H1 (cell line): ENCODE data around the gene BRME1. TPM values are rescaled to one million over a fixed set of nuclear protein-coding genes. Genes with fewer than 3 reads are reported as not detected.

Experiments used
- CTCF ChIA-PET: fragments of 300-600 bp; sonication (Branson Sonifier 250); formaldehyde crosslinking; loops from one replicate; lab custom pipeline; 2021; ENCODE audit not compliant: partially characterized antibody; lab: Charles Lee
- POLR2A ChIA-PET: fragments of 300-600 bp; sonication (Branson Sonifier 250); formaldehyde crosslinking; loops from one replicate; lab custom pipeline; 2021; ENCODE audit warnings: inconsistent platforms; ENCODE audit not compliant: partially characterized antibody; lab: Charles Lee
- DNase-seq, 2 experiments: peaks; one replicate each; pipeline versions ENCODE4 v3.0.0 to v3.0.0-alpha.2; 2010 to 2022; ENCODE audit warnings: low spot score in 2 of 2, low read depth in 1 of 2, mixed read lengths in 1 of 2
- FAIRE-seq: peaks from 2 replicates; lab custom pipeline; 2011; peaks lifted over from hg19 to GRCh38; lab: Jason Lieb, UNC
- H2AFZ ChIP-seq: 2 replicates; pipeline ENCODE4 v1.8.1; 2012; ENCODE audit warnings: low read length, inconsistent platforms
- H2AK5ac ChIP-seq: 2 replicates; pipeline ENCODE4 v1.6.1; 2013; ENCODE audit warnings: low read depth, low read length
- H2BK120ac ChIP-seq: replicated peaks from 2 replicates; pipeline ENCODE3; 2013; ENCODE audit warnings: low read depth, low read length, inconsistent platforms
- H2BK12ac ChIP-seq: 2 replicates; pipeline ENCODE4 v1.6.1; 2013; ENCODE audit warnings: low read depth, low read length
- H2BK15ac ChIP-seq: 2 replicates; pipeline ENCODE4 v1.6.1; 2013; ENCODE audit warnings: low read length
- H2BK20ac ChIP-seq: 2 replicates; pipeline ENCODE4 v1.6.1; 2013; ENCODE audit warnings: low read length
- H2BK5ac ChIP-seq: 2 replicates; pipeline ENCODE4 v1.6.1; 2013; ENCODE audit warnings: low read depth, low read length
- H3K14ac ChIP-seq: 2 replicates; pipeline ENCODE4 v1.6.1; 2013; ENCODE audit warnings: inconsistent platforms; ENCODE audit not compliant: insufficient read length
- H3K18ac ChIP-seq: 2 replicates; pipeline ENCODE4 v1.6.1; 2013; ENCODE audit warnings: low read length; ENCODE audit errors: extremely low read depth
- H3K23ac ChIP-seq: 2 replicates; pipeline ENCODE4 v1.6.1; 2013; ENCODE audit warnings: inconsistent platforms; ENCODE audit not compliant: insufficient read length
- H3K23me2 ChIP-seq: 2 replicates; pipeline ENCODE4 v1.6.1; 2013; ENCODE audit warnings: low read depth, low read length
- H3K27ac ChIP-seq: 2 replicates; pipeline ENCODE4 v1.6.1; 2011; ENCODE audit warnings: low read depth, low read length, inconsistent platforms
- H3K27me3 ChIP-seq, 4 experiments: replicated peaks in 1 of 4; 1 replicate in 1 of 4; 2 replicates in 3 of 4; pipeline versions ENCODE4 v1.6.1 to v1.8.1; 2011 to 2013; ENCODE audit warnings: low read length in 3 of 4, mild to moderate bottlenecking in 3 of 4, inconsistent platforms in 2 of 4, mixed read lengths in 2 of 4, moderate library complexity in 1 of 4; ENCODE audit not compliant: control insufficient read depth in 3 of 4, insufficient read depth in 3 of 4; ENCODE audit errors: extremely low read depth in 1 of 4
- H3K36me3 ChIP-seq, 4 experiments: 2 replicates each; pipeline versions ENCODE4 v1.6.1 to v1.8.1; 2011 to 2013; ENCODE audit warnings: mild to moderate bottlenecking in 4 of 4, low read length in 3 of 4, moderate library complexity in 2 of 4, control low read depth in 1 of 4, inconsistent platforms in 1 of 4; ENCODE audit not compliant: insufficient read depth in 4 of 4, control insufficient read depth in 2 of 4
- H3K4ac ChIP-seq: replicated peaks from 2 replicates; pipeline ENCODE3; 2013; ENCODE audit warnings: low read length, low read depth, mixed read lengths, inconsistent platforms; ENCODE audit not compliant: insufficient read length
- H3K4me1 ChIP-seq, 4 experiments: replicated peaks in 1 of 4; 1 replicate in 1 of 4; 2 replicates in 3 of 4; pipeline versions ENCODE4 v1.6.1 to v1.8.1; 2011 to 2013; ENCODE audit warnings: low read length in 3 of 4, inconsistent platforms in 2 of 4, mixed read lengths in 1 of 4; ENCODE audit not compliant: insufficient read depth in 4 of 4, control insufficient read depth in 3 of 4
- H3K4me2 ChIP-seq, 2 experiments: 2 replicates each; pipeline versions ENCODE4 v1.6.1 to v1.8.1; 2011 to 2013; ENCODE audit warnings: low read depth in 2 of 2, low read length in 2 of 2, control low read depth in 1 of 2, inconsistent platforms in 1 of 2, mild to moderate bottlenecking in 1 of 2; ENCODE audit not compliant: insufficient read depth in 1 of 2
- H3K4me3 ChIP-seq, 4 experiments: fragments of 200-600, 300-600 bp in 1 of 4; sonication (generic), shearing (Covaris generic), sonication (Bioruptor Twin) in 1 of 4; 2 replicates each; pipeline versions ENCODE4 v1.5.1 to v1.8.1; 2011 to 2016; ENCODE audit warnings: low read length in 4 of 4, low read depth in 3 of 4, control low read depth in 2 of 4, inconsistent platforms in 2 of 4, mild to moderate bottlenecking in 2 of 4, mixed read lengths in 1 of 4, moderate library complexity in 1 of 4; ENCODE audit not compliant: insufficient read depth in 2 of 4; ENCODE audit errors: extremely low read depth in 1 of 4
- H3K56ac ChIP-seq: replicated peaks from 2 replicates; pipeline ENCODE3; 2013; ENCODE audit warnings: low read depth, mild to moderate bottlenecking, mixed read lengths, low read length, inconsistent platforms; ENCODE audit not compliant: insufficient read length
- H3K79me1 ChIP-seq: 2 replicates; pipeline ENCODE4 v1.6.1; 2013; ENCODE audit warnings: low read depth, low read length, control low read depth
- H3K79me2 ChIP-seq, 2 experiments: 2 replicates each; pipeline versions ENCODE4 v1.6.1 to v1.8.1; 2012 to 2013; ENCODE audit warnings: low read length in 2 of 2, mild to moderate bottlenecking in 2 of 2, inconsistent platforms in 1 of 2; ENCODE audit not compliant: insufficient read depth in 2 of 2, control insufficient read depth in 1 of 2
- H3K9ac ChIP-seq, 4 experiments: replicated peaks in 1 of 4; 1 replicate in 1 of 4; 2 replicates in 3 of 4; pipeline versions ENCODE4 v1.6.1 to v1.8.1; 2011 to 2013; ENCODE audit warnings: low read depth in 3 of 4, low read length in 3 of 4, control low read depth in 2 of 4, mild to moderate bottlenecking in 2 of 4, moderate library complexity in 2 of 4, inconsistent platforms in 1 of 4; ENCODE audit errors: extremely low read depth in 1 of 4
- H3K9me3 ChIP-seq, 2 experiments: 2 replicates each; pipeline versions ENCODE4 v1.6.1 to v1.8.1; 2012 to 2013; ENCODE audit warnings: mild to moderate bottlenecking in 2 of 2, moderate library complexity in 2 of 2, control low read depth in 1 of 2, inconsistent platforms in 1 of 2, low read depth in 1 of 2, low read length in 1 of 2, mixed read lengths in 1 of 2; ENCODE audit not compliant: insufficient read depth in 2 of 2
- H4K20me1 ChIP-seq, 2 experiments: replicated peaks in 1 of 2; 2 replicates each; pipeline versions ENCODE3 to v1.8.1; 2011 to 2013; ENCODE audit warnings: inconsistent platforms in 2 of 2, low read length in 2 of 2, mild to moderate bottlenecking in 1 of 2; ENCODE audit not compliant: insufficient read depth in 2 of 2, control insufficient read depth in 1 of 2
- H4K5ac ChIP-seq: 2 replicates; pipeline ENCODE4 v1.6.1; 2013; ENCODE audit warnings: low read length, low read depth, mixed read lengths, inconsistent platforms; ENCODE audit not compliant: insufficient read length
- H4K8ac ChIP-seq: 2 replicates; pipeline ENCODE4 v1.8.0; 2013; ENCODE audit warnings: mild to moderate bottlenecking, moderate library complexity, low read length, inconsistent platforms; ENCODE audit not compliant: insufficient read depth; ENCODE audit errors: extremely low read depth
- H4K91ac ChIP-seq: replicated peaks from 2 replicates; pipeline ENCODE3; 2013; ENCODE audit warnings: low read length, mixed read lengths, inconsistent platforms; ENCODE audit not compliant: insufficient read length
- BACH1 ChIP-seq: IDR thresholded peaks from 2 replicates; pipeline ENCODE4 v1.6.1; 2012; ENCODE audit warnings: low read length, improper control_type of control experiment
- EP300 ChIP-seq, 2 experiments: IDR thresholded peaks; 1 replicate in 1 of 2; 2 replicates in 1 of 2; pipeline ENCODE4 v1.6.1; 2011 to 2012; ENCODE audit warnings: low read depth in 2 of 2, low read length in 2 of 2, mild to moderate bottlenecking in 2 of 2, borderline replicate concordance in 1 of 2, inconsistent platforms in 1 of 2, moderate library complexity in 1 of 2
- KDM5A ChIP-seq: fragments of 200-600 bp; IDR thresholded peaks from 2 replicates; pipeline ENCODE4 v1.7.1; 2012; ENCODE audit warnings: mild to moderate bottlenecking, low read length, inconsistent platforms, mixed read lengths
- MAFK ChIP-seq: IDR thresholded peaks from 2 replicates; pipeline ENCODE4 v1.6.1; 2012; ENCODE audit warnings: low read depth, mild to moderate bottlenecking, improper control_type of control experiment, low read length
- NRF1 ChIP-seq: IDR thresholded peaks from 2 replicates; pipeline ENCODE4 v1.6.1; 2011; ENCODE audit warnings: mild to moderate bottlenecking, low read depth, low read length, improper control_type of control experiment
- POLR2A ChIP-seq, 2 experiments: IDR thresholded peaks; 1 replicate in 1 of 2; 2 replicates in 1 of 2; pipeline ENCODE4 v1.6.1; 2011; ENCODE audit warnings: low read depth in 2 of 2, low read length in 2 of 2, mild to moderate bottlenecking in 2 of 2; ENCODE audit errors: control extremely low read depth in 1 of 2
- RFX5 ChIP-seq: IDR thresholded peaks from 2 replicates; pipeline ENCODE4 v1.6.1; 2011; ENCODE audit warnings: low read depth, low read length, improper control_type of control experiment, borderline replicate concordance
- RNF2 ChIP-seq: fragments of 200-900, 300-1000 bp; sonication (generic); IDR thresholded peaks from 2 replicates; pipeline ENCODE4 v1.7.1; 2016; ENCODE audit warnings: borderline replicate concordance, low read depth, mild to moderate bottlenecking, antibody characterized with exemption, low read length; ENCODE audit not compliant: poor library complexity, severe bottlenecking; ENCODE audit errors: missing control alignments
- SIN3A ChIP-seq, 2 experiments: IDR thresholded peaks in 1 of 2; conservative IDR thresholded peaks in 1 of 2; 2 replicates each; pipeline ENCODE4 v1.6.1; 2011 to 2012; ENCODE audit warnings: low read length in 2 of 2, improper control_type of control experiment in 1 of 2, low read depth in 1 of 2, mild to moderate bottlenecking in 1 of 2
- SIRT6 ChIP-seq: IDR thresholded peaks from one replicate; pipeline ENCODE4 v1.7.1; 2012; ENCODE audit warnings: low read length, inconsistent platforms
- SIX5 ChIP-seq: IDR thresholded peaks from 2 replicates; pipeline ENCODE4 v1.6.1; 2011; ENCODE audit warnings: mild to moderate bottlenecking, low read depth, low read length
- TAF7 ChIP-seq: optimal IDR thresholded peaks from 2 replicates; pipeline ENCODE3; 2011; ENCODE audit warnings: low read depth, mild to moderate bottlenecking, inconsistent platforms, low read length, moderate library complexity, borderline replicate concordance
- TCF12 ChIP-seq: IDR thresholded peaks from 2 replicates; pipeline ENCODE4 v1.6.1; 2011; ENCODE audit warnings: low read depth, mild to moderate bottlenecking, low read length
- YY1 ChIP-seq: IDR thresholded peaks from 2 replicates; pipeline ENCODE4 v1.6.1; 2011; ENCODE audit warnings: low read depth, mild to moderate bottlenecking, low read length
- WGBS, 2 experiments: shearing (Covaris generic) in 1 of 2; methylation state at CpG; one replicate each; pipeline versions ENCODE4 v1.1.6 to v1.1.7; 2013 to 2015; ENCODE audit warnings: low lambda C conversion rate in 2 of 2, mixed read lengths in 2 of 2, inconsistent platforms in 1 of 2, low coverage in 1 of 2, missing lambda C conversion rate in 1 of 2; ENCODE audit not compliant: insufficient replicate concordance in 2 of 2, insufficient coverage in 1 of 2, insufficient read length in 1 of 2; ENCODE audit errors: extremely low coverage in 1 of 2, missing lambda C conversion rate in 1 of 2; 5-methylcytosine and 5-hydroxymethylcytosine counted together
- polyA plus RNA-seq, 7 experiments: library from polyadenylated mRNA; depleted of rRNA in 3 of 7; stranded (reverse) in 5 of 7; unstranded in 2 of 7; fragments of >200 nt in 5 of 7; fragments of 200-250 nt in 2 of 7; gene quantifications; 1 replicate in 5 of 7; 2 replicates in 1 of 7; 4 replicates in 1 of 7; pipeline versions ENCODE4 v1.2.1 to v1.2.3, GENCODE V29; 2011 to 2013; ENCODE audit warnings: missing spikeins in 2 of 7, mixed read lengths in 2 of 7
- total RNA-seq: library from RNA; stranded (reverse); fragmentation: NEBNext Ultra II Directional; extraction: Animal tissue kit (Norgen Biotek cat#: 25700); gene quantifications from 2 replicates; pipeline ENCODE4 v1.2.1, GENCODE V29; 2021

Gene BRME1
- total and polyA plus RNA-seq, 2 of the 8 experiments (the other 6 are each of a cell fraction or from before 2014, with no cell fraction given), result 4.6 to 4.7 TPM

DNA sequence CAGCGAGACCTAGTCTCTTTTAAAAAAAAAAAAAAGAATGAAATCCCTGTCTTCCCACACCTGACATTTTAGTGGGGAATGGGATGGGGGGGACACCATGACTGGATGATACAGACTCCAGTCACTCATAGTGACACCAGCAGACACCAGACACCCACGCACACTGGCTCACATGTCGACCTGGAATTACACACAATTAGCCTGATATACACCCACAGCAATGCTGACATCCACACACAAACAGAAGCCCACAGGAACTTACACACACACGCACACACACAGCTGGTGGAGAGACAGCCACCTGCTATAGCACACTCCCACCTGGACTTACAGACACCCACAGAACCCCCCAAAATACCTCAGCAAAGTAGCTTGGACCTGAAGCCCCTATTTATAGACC lies 37.3 kb downstream of the BRME1 start:
- FAIRE-seq, result no peak
- no peak overlapping the region for H4K5ac ChIP-seq
- H3K56ac ChIP-seq, result no peak overlapping the region
- no peak for TF ChIP-seq RFX5
- no peak for TF ChIP-seq KDM5A
- TF ChIP-seq SIRT6, result no peak
- TF ChIP-seq SIN3A (conservative IDR thresholded peaks at IDR 0.05 in 1 of 2, IDR thresholded peaks at IDR 0.05 in 1 of 2; ENCODE audit: low read depth in 1 of 2, low read length in 2 of 2), result no peak
- TF ChIP-seq POLR2A (IDR thresholded peaks at IDR 0.05; ENCODE audit: control extremely low read depth in 1 of 2, low read depth in 2 of 2, low read length in 2 of 2), result no peak
- TF ChIP-seq BACH1, result no peak
- TF ChIP-seq RNF2, result no peak
- no peak for TF ChIP-seq EP300 (IDR thresholded peaks at IDR 0.05; ENCODE audit: borderline replicate concordance in 1 of 2, low read depth in 2 of 2, low read length in 2 of 2)
- TF ChIP-seq MAFK, result no peak
- no peak for TF ChIP-seq YY1
- TF ChIP-seq TCF12, result no peak
- TF ChIP-seq SIX5, result no peak
- TF ChIP-seq NRF1, result no peak
- no peak for TF ChIP-seq TAF7

More for the DNA sequence above, 37.3 kb downstream of the BRME1 start:
- DNase-seq, result no peak
- H3K4me3 ChIP-seq, result no peak overlapping the region
- no peak overlapping the region for H2AFZ ChIP-seq
- no peak overlapping the region for H4K8ac ChIP-seq
- no peaks in the 10 kb centered on the region for H3K9me3 ChIP-seq
- POLR2A ChIA-PET, result interaction anchor here (1.3 to 1.6 kb wide), 2 partner anchors 13 to 73 kb away, joined by 3 read pairs; partner anchors contain the start of gene ZSWIM4
- no peak overlapping the region for H2BK20ac ChIP-seq
- H2AK5ac ChIP-seq, result no peak overlapping the region
- H3K4ac ChIP-seq, result no peak overlapping the region
- no peak overlapping the region for H2BK15ac ChIP-seq
- no peak overlapping the region for H4K91ac ChIP-seq
- H3K23me2 ChIP-seq, result no peaks in the 10 kb centered on the region; the same call in 1 of the 2 replicates
- 74% methylated on average over 4 of the region's 4 CpGs; no CpG with 5 or more reads in 1 of the 2 experiments for WGBS, 2 experiments
- H3K23ac ChIP-seq, result no peak overlapping the region
- H3K18ac ChIP-seq, result no peak overlapping the region
- H3K79me1 ChIP-seq, result no peaks in the 10 kb centered on the region
- no peak overlapping the region for H2BK120ac ChIP-seq
- H3K14ac ChIP-seq, result no peak overlapping the region
- CTCF ChIA-PET, result interaction anchor here (0.7 to 1.4 kb wide), 4 partner anchors 12 to 191 kb away, joined by 3 to 4 read pairs (median 3); no protein-coding TSS in a partner anchor
- H3K27ac ChIP-seq, result no peak overlapping the region
- H3K79me2 ChIP-seq, result no peaks in the 10 kb centered on the region
- peaks cover 0 to 4% (median 0%) of the 10 kb centered on the region in 4 experiments; a peak in 5 of 7 replicates for H3K4me1 ChIP-seq
- H2BK12ac ChIP-seq, result no peak overlapping the region
- no peak overlapping the region for H3K9ac ChIP-seq
- peaks cover 32 to 88% (median 71%) of the 10 kb centered on the region in 4 experiments for H3K27me3 ChIP-seq
- no peaks in the 10 kb centered on the region for H3K36me3 ChIP-seq
- H2BK5ac ChIP-seq, result no peak overlapping the region
- H4K20me1 ChIP-seq, result peaks cover 2 to 15% of the 10 kb centered on the region in 2 experiments
- no peak overlapping the region for H3K4me2 ChIP-seq
